Inflammatory macrophage (primary cell): Measurements from ENCODE around the gene CRNN.

ENCODE experiments used
- DNase-seq, 2 donors: peaks; one replicate each; pipeline ENCODE4 v3.0.0-alpha.2; 2020 to 2022

Gene CRNN

DNA sequence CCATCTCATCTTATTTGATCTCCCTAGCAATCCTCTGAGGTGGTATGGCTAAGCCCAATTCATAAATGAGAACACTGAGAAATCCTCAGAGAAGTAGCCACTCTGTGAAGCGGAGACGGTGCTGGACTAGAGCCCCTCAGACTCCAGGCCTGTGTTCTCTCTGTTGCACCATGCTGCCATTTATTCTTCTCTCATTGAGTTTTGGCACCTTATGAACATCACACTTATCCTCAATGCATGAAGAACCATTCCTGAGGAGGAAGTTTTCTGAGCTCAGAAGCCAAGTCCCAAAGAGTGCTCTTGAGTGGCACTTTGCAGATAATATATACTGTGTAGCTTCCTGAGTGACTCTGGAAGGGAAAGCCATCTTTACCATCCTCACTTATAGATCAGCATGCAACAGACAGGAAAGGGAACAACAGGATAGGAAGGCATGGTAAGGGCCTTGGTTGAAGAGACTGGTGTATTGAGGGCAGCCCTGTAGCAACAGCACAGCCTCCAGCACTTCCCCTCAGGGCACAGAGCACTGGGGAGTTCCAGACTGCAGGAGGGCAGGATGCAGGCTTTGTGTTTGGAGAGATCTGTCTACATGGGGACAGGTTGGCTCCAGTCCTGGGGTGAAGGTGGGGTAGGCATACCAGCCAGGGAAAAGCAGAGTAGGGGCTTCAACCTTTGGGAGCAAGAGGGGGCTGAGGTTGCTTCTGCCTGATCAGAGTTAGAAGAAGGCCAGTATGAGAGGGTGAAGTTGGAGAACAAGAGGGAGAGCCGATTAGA is 1.6 kb upstream of the CRNN start:
- DNase-seq: no peak

GRCh38 chr1:152412756-152413155 is 1.3 kb downstream of the CRNN start:
- DNase-seq: no peak

DNA sequence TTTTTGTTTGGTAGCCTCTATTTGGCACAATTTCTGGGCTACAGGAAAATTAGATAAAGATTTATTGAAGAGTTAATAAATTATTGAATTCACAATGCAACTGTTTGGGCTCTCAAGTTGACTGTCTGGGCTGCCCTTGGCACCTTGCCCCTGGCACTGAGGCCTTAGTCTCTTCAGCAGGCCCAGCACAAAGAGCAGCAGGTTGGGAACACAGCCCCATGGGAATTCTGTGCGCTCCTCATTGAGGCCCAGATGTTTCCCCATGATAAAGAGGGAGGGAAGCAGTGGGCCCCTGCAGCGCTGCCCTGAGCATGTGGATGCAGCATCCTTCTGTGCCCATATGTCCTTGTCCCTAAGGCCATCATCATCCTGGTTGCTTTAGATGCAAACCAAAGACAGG is 2.9 kb downstream of the CRNN start:
- DNase-seq: no peak

- DNase-seq: no peak
Measured at GRCh38 chr1:152410599-152410998, 3.5 kb downstream of the CRNN start.

GRCh38 chr1:152410028-152410427 is 4.0 kb downstream of the CRNN start:
- no peak for DNase-seq

DNA sequence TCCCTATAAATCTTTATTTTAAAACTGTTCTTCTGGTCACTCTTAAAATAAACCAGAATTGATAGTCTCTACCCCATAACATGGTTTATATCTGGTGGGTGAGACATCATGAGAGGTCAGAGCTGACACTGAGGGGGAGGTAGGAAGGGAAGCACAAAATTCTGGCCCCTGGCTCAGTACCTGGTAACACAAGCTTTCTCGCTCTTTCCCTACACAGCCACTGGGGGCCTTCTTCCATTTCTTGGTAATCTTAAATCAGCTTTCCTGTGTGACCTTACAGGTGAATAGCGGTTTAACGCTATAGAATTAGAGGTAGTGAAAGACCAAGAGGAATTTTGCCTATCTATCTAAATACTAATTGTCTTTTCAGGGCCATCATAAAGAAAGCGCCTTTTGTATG is 5.4 kb downstream of the CRNN start:
- DNase-seq: no peak

DNA sequence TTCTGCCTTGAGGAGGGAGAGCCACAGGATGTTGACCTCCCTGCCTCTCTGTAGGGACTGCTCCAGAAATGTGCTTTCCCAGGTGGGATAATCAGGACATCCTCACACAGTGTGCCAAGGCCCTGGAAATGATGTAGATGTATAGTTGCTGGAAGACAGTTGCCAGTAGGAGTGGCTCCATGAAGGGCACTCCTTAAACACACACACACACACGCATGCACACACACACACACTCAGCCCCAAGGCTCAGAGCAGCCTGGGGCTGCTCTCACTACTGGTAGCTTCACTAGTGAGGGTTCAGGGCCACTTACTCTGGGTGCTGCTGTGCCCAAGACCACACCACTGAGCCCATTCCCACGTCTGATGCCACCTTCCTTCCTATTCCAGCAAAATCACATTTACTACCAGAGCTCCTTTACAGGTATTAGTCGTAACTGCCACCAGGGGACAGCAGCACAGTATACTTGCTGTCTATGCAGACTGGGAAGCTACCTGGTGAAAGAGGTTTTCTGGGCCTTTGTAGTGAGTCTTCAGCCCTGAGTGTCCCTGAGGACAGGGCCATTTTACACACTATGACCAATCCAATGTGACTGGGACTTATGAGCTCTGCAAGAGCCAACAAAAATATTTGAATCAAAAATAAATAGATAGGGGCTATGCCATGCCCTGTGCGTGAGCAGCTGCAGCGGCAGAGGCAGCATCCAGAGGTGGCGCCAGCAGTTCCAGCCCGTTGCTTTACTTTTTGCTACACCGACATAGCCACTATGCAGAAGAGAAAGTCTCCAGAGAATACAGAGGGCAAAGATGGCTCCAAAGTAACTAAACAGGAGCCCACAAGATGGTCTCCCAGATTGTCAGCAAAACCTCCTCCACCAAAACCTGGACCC is 15.0 kb downstream of the CRNN start:
- DNase-seq: no peak

- DNase-seq: no peak
Measured at GRCh38 chr1:152397474-152397873, 16.6 kb downstream of the CRNN start.

GRCh38 chr1:152394151-152394550 is 19.9 kb downstream of the CRNN start:
- no peak for DNase-seq

DNA sequence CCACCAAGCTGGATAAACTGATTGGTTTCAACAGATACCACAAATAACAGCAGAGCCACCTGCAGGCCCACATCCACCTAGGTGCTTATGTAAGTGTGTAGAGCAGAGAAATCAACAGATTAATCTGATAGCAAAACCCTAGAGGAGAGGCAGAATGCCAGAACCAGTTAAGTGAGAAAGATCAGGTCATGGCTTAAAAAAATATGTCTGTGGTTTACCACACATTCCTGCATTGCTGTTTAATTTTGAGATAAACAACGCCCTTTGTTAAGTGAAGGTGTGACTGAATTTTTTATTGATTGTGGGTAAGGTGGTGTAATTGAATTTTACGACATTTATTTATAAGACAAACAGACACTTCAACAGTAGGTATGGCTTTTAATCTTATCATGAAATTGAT is 21.2 kb downstream of the CRNN start:
- no peak for DNase-seq

DNA sequence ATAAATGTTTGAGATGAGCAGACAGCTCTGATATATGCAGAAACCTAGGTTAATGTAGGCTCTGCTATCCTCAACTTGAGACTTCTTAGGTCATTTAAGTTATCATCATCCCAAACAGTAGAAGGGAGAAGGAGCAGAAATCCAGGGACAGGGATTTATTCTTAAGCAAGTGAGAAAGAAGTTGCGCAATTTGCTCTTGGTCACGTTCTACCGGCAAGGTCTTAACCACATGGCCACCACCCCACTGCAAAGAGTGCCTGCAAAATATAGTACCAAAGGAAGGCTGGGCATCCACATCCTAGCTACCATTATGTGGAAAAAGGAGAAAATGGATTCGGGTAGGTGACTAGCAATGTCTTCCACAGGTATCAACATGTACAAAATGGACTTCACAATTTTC is 25.2 kb downstream of the CRNN start:
- no peak for DNase-seq

GRCh38 chr1:152386940-152387339 is 27.1 kb downstream of the CRNN start:
- DNase-seq: no peak

DNA sequence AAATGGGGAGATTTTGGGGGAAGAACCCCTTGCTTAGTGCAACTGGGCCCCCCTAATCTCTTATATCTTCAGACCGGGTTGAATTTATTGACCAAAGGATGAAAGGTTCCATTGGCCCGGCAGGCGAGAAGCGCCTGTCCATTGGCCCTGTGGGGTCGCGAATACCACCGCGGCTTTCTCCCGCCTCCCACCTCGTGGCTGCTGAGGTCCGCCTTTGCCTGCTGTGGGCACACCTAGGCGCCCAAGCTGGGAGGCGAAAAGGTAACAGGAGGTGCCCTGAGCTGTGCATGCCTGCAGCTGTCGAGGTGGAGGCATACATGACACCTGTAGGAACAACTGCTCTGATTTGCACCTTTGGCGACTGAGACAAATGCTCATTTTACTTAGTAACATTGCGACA is 33.1 kb downstream of the CRNN start:
- DNase-seq: no peak

DNA sequence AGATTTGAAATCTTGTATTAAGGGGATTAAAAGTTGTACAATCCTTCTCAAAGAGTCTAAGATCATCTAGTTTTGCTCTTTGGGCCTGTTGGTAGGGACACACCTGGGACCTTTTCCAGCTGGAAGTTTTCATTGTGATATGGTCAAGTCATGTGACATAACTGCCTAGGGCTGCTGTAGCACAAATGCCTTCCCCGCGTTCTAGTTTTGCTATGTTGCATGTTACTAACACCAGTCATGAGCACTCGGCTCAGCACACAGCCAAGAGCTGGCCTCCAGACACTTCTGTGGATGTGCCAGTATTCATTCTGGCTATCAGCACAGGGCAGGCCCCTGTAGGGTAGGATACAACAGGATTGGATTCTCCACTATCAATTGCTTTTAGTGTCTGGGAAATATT is 39.6 kb downstream of the CRNN start:
- no peak for DNase-seq

DNA sequence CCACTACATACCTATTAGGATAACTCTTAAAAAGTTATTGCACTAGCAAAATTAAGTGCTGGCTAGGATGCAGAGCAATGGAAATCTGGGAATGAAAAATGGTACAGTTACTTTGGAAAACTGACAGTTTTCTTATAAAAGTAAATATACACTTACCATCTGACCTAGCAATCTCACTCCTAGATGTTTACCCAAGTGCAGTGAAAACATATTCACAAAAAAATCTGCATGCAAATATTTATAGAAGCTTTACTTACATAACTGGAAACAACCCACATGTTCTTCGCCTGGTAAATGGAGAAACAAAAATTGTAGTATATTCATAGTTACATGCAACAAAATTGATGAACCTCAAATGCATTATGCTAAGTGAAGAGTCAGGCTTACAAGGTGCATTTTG is 41.4 kb downstream of the CRNN start:
- no peak for DNase-seq

- no peak for DNase-seq
Measured at GRCh38 chr1:152367436-152367835, 46.6 kb downstream of the CRNN start.

GRCh38 chr1:152359906-152360305 is 54.2 kb downstream of the CRNN start, which contains the start of gene FLG2:
Gene FLG2, minus strand, starts transcription at chr1:152360006. Its CDS starts 1,122 bp downstream, at chr1:152358884.
- DNase-seq: no peak
